Uterus (tissue), 2 donors: ENCODE measurements around the gene C22orf23.

Experiments
- CTCF ChIP-seq, 4 experiments: fragments of 200-600 bp in 2 of 4; fragments of 450-650 bp in 2 of 4; sonication (generic) in 2 of 4; IDR thresholded peaks; one replicate each; pipeline ENCODE4 v1.5.1; 2016 to 2019; ENCODE audit warnings: antibody characterized with exemption in 4 of 4, mild to moderate bottlenecking in 2 of 4, moderate library complexity in 1 of 4
- POLR2A ChIP-seq, 2 donors: fragments of 450-650 bp; IDR thresholded peaks; one replicate each; pipeline ENCODE4 v1.6.1; 2016; ENCODE audit warnings: antibody characterized with exemption in 2 of 2, mild to moderate bottlenecking in 1 of 2, moderate library complexity in 1 of 2

GRCh38 chr22:37951305-37951704 lies 2.1 kb downstream of the C22orf23 start:
- TF ChIP-seq CTCF (IDR thresholded peaks at IDR 0.05) (no peak), POLR2A (IDR thresholded peaks at IDR 0.05) (no peak)
